GM12872 (cell line): ENCODE results near the gene BIN1.

Experiments
- CTCF ChIP-seq: IDR thresholded peaks from 3 replicates; pipeline ENCODE4 v1.5.1; 2011; ENCODE audit warnings: low read depth, mild to moderate bottlenecking, low read length, moderate library complexity; ENCODE audit not compliant: insufficient read depth

Gene BIN1

DNA sequence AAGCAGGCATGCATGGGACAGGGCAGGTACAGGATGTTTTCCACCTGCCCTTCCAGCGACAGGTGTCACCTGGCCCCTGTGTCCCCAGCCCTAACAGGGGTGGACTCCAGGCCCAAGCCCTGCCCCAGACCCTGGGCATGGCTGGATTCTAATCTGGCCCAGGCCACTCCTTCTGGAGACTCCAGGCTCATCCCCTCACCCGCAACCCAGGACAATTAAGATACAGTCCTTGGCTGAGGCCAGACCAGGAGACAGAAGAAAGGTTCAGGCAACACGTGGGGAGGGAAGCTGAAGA lies 9.5 kb downstream of the BIN1 start:
- TF ChIP-seq CTCF, result no peak

GRCh38 chr2:127096718-127097470 lies 10.1 kb downstream of the BIN1 start:
- TF ChIP-seq CTCF, result no peak

DNA sequence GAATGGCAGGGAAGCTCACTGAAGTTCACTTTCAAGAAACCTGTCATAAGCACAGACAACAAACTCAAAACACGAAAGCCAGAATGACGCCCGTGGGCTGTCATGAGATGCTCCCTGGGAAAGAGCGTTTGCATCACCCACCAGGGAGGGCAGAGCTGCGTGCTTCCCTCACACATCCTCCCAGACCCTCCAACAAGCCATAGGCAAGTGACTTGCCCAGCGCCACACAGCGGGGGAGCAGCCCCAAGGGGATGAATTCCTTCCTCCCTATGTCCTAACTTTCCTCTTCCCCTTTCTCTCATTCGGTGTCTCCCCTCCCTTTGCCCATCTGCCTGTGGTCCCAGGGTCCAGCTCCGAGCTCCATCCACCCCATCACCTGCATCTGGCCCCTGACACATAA lies 10.7 kb downstream of the BIN1 start:
- TF ChIP-seq CTCF, result no peak

- no peak for TF ChIP-seq CTCF
Measured at GRCh38 chr2:127095784-127096183, 11.2 kb downstream of the BIN1 start.

DNA sequence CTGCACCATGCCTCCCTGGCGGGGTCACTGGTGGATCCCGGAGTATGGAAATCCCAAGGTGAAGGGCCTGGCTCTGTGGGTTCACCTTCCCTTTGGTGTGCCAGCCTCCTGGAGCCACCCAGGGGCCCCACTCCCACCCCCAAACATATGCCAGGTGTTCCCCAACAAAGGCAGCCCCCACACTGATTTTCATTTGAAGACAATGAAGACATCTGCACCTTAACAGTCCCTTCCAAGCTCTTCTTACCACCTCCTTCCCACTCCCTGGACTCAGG lies 11.7 kb downstream of the BIN1 start:
- TF ChIP-seq CTCF, result no peak

DNA sequence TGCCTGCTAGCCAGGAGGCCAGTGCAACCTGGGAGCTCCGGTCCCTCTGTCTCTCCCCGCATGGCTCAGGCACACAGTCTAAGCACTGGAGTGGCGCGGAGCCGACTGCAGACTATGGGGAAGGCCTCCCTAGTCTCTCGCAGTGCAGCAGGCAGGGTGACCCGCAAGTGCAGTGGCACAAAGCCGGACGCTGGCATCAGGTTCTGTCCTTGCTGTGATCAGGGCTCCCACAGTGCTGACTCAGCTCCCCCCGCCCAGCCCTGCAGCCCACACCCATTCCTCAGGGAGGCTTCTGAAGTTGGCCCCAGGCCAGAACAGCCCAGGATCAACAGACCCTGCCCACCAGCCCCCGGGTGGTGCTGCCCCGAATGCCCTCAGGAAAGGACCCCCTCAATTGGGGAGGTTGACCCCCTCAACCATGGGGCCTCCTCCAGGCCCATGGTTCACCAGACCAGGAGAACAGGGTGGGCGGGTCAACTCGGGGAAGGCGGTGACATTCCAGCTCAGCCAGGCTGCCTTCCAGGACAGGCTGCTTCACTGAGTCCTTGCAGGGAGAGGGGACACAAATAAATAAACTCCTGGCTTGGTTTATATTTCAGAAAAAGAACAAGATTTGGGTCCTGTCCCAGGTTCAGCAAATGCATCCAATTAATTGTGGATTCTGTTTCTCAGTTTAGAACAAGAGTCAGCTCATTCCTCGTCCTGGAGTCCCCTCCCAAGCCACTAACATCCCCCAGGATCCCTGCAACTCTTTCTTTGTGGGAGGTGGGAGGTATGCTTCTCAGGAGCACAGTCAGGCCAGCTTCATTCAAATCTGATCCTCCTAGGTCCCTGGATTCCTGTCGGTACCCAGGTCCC lies 12.2 kb downstream of the BIN1 start:
- no peak for TF ChIP-seq CTCF

- TF ChIP-seq CTCF, result no peak
Measured at GRCh38 chr2:127093648-127094210, 13.2 kb downstream of the BIN1 start.
